A549 treated with AZD9567 at 1 μM for 4 hours (cell line): Measurements from ENCODE around the gene MTURN. TPM values are rescaled to one million over a fixed set of nuclear protein-coding genes. Genes with fewer than 3 reads are reported as not detected.

Experiments used
- total RNA-seq: library from RNA; stranded (reverse); fragments of 200-300 nt; extraction: Qiagen RNA extraction; gene quantifications from 5 replicates; pipeline ENCODE4 v1.2.3, GENCODE V29; 2022; ENCODE audit not compliant: insufficient read depth

The MTURN gene
- 4.6 to 6.5 TPM (median 5.9 TPM) in 5 replicates for total RNA-seq

DNA sequence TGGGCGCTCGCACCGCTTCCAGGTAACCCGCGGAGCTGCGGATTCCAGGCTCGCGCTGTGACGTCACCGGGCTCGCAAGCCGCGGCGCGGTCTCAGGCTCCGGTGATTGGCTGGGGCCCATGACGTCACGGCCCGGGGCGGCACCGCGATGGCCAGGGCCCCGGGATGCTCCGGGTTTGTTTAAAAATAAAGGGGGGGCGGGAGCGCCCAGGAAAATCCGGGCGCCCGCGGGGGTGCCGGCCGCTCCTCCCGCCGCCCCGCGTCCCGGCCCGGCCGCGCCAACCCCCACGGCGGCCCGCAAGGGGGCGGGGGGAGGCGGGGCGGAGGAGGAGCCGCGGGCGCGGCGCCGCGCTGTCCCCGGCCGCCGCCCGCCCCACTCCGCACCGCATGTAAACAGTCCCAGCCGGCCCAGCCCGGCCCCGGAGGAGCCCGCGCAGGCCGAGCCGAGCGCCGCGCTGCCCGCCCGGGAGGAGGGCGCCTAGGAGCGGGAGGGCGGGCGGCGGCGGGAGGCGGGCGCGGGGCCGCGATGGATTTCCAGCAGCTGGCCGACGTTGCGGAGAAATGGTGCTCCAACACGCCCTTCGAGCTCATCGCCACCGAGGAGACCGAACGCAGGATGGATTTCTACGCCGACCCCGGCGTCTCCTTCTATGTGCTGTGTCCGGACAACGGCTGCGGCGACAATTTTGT, at the start of gene MTURN:
Gene MTURN, plus strand, starts transcription at position 376 of the 690 bp plus-strand sequence. Its CDS starts 151 bp downstream, at position 527.

Other genes starting within 250 kb of the MTURN start
- 48.0 to 65.7 TPM (median 55.0 TPM) in 5 replicates for gene SCRN1, start 145.2 kb upstream of the MTURN start, total RNA-seq
- gene FKBP14, start 108.3 kb upstream of the MTURN start, total RNA-seq = 6.8 to 11.0 TPM (median 8.1 TPM) in 5 replicates
- 3.8 to 6.0 TPM (median 5.9 TPM) in 5 replicates for gene PLEKHA8, start 106.6 kb upstream of the MTURN start, total RNA-seq
- 3.0 to 6.7 TPM (median 6.0 TPM) in 5 replicates for gene ZNRF2, start 149.6 kb downstream of the MTURN start, total RNA-seq